NB4 (cell line): ENCODE measurements around the gene WDR73.

Source experiments
- CTCF ChIP-seq: IDR thresholded peaks from one replicate; pipeline ENCODE4 v1.5.1; 2012; ENCODE audit warnings: low read depth, low read length
- POLR2A ChIP-seq: IDR thresholded peaks from 2 replicates; pipeline ENCODE4 v1.6.1; 2011; ENCODE audit warnings: mild to moderate bottlenecking; ENCODE audit not compliant: insufficient read length; ENCODE audit errors: extremely low read depth

- TF ChIP-seq CTCF (no peak), POLR2A (no peak)
Measured at GRCh38 chr15:84603630-84604379, 50.3 kb downstream of the WDR73 start.
